ENCODE data around the gene WSB2.
A peak's percentile ranks its signal among the peaks of the same experiment; 100 is the strongest.
"Not testable (repeated sequence)": the region's sequence is repeated elsewhere in the genome, so short reads cannot be mapped to it uniquely, and the experiment has no call there.

The WSB2 gene

GRCh38 chr12:118035190-118036041 is 25.6 kb downstream of the WSB2 start:
- no peak for DNase-seq (ENCODE audit: low read depth in 2 of 2)

- no peak for DNase-seq (ENCODE audit: low read depth in 2 of 2)
These were observed 26.4 kb downstream of the WSB2 start for GRCh38 chr12:118034429-118035189.

- no peak for DNase-seq (ENCODE audit: low read depth in 2 of 2)
These were observed 27.1 kb downstream of the WSB2 start for GRCh38 chr12:118033902-118034301.

- DNase-seq (ENCODE audit: low read depth in 2 of 2) = no peak
These were observed 27.7 kb downstream of the WSB2 start for GRCh38 chr12:118033323-118033722.

GRCh38 chr12:118032188-118032587 is 28.8 kb downstream of the WSB2 start:
- DNase-seq (ENCODE audit: low read depth in 2 of 2) = no peak

- DNase-seq (ENCODE audit: low read depth in 2 of 2) = no peak
These were observed 31.8 kb downstream of the WSB2 start for GRCh38 chr12:118029166-118029565.

GRCh38 chr12:118025168-118025567 is 35.8 kb downstream of the WSB2 start:
- no peak for DNase-seq (ENCODE audit: low read depth in 2 of 2)

GRCh38 chr12:118023301-118023860 is 37.6 kb downstream of the WSB2 start:
- no peak for DNase-seq (ENCODE audit: low read depth in 2 of 2)

GRCh38 chr12:118022728-118023109 is 38.3 kb downstream of the WSB2 start:
- DNase-seq (ENCODE audit: low read depth in 2 of 2) = no peak

- not testable (repeated sequence) for DNase-seq (ENCODE audit: low read depth in 2 of 2)
These were observed 38.8 kb downstream of the WSB2 start for GRCh38 chr12:118022097-118022727.

- no peak for DNase-seq (ENCODE audit: low read depth in 2 of 2)
These were observed 40.9 kb downstream of the WSB2 start for GRCh38 chr12:118020036-118020435.

- no peak for DNase-seq (ENCODE audit: low read depth in 2 of 2)
These were observed 43.1 kb downstream of the WSB2 start for GRCh38 chr12:118017926-118018325.

- peak; percentile 95 to 98 for DNase-seq (ENCODE audit: low read depth in 2 of 2)
These were observed 44.3 kb downstream of the WSB2 start, which contains the start of gene RFC5 for GRCh38 chr12:118016424-118017264. Gene RFC5 (plus strand): TSS chr12:118016703. CDS start chr12:118016828, 125 bp downstream.

- DNase-seq (ENCODE audit: low read depth in 2 of 2) = no peak
These were observed 45.0 kb downstream of the WSB2 start for GRCh38 chr12:118015944-118016343.

- DNase-seq (ENCODE audit: low read depth in 2 of 2) = no peak
These were observed 45.7 kb downstream of the WSB2 start for GRCh38 chr12:118015306-118015705.

- DNase-seq (ENCODE audit: low read depth in 2 of 2) = no peak
These were observed 47.7 kb downstream of the WSB2 start for GRCh38 chr12:118013283-118013682.

- DNase-seq (ENCODE audit: low read depth in 2 of 2) = no peak
These were observed 49.0 kb downstream of the WSB2 start for GRCh38 chr12:118011961-118012360.

GRCh38 chr12:118011377-118011776 is 49.6 kb downstream of the WSB2 start:
- no peak for DNase-seq (ENCODE audit: low read depth in 2 of 2)

- no peak for DNase-seq (ENCODE audit: low read depth in 2 of 2)
These were observed 50.1 kb downstream of the WSB2 start for GRCh38 chr12:118010903-118011302.

- DNase-seq (ENCODE audit: low read depth in 2 of 2) = not testable (repeated sequence)
These were observed 61.2 kb downstream of the WSB2 start for GRCh38 chr12:117999806-118000205.

- DNase-seq (ENCODE audit: low read depth in 2 of 2) = no peak
These were observed 62.3 kb downstream of the WSB2 start for GRCh38 chr12:117998719-117999118.
